ENCODE measurements around the gene PLD1.

DNA sequence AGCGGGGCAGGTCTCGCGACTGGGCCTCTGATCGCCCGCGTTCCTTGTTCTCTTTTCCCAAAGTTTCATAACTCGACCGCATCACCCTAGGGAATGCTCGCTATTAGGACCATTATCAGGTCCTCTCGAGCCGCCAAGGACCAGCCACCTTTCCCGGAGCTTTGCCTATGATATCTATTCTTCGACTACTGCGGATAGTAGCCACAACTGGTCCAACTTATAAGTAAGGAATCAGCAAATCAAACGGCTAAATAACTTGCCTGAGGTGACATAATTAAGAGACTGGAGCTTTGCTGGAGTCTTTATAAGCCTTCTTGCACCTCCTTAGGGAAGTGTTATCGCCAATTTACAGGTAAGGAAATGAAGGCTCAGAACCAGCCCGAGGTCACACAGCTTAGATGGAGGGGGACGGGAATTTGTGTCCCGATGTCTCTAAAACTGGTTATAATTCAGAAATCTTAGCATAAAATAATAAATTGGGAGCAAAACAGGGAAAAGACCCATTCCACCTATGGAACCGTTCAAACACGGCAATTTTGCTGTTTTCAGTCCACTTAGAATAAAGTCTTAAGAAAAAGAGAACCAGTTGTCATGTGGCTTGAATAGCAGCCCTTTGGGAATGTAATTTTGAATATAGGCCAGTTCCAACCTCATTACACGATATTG lies 479 bp upstream of the PLD1 start:
- TF ChIP-seq CTCF (IDR thresholded peaks at IDR 0.05) = no peak
- TF ChIP-seq POLR2A (IDR thresholded peaks at IDR 0.05) = no peak
- TF ChIP-seq POLR2AphosphoS5 (IDR thresholded peaks at IDR 0.05) = peak in 1 of 3 donors; percentile 44
- no peak for TF ChIP-seq EP300 (IDR thresholded peaks at IDR 0.05)
